Mucosa of descending colon (tissue), 3 donors: Measurements from ENCODE around the gene LRRC38. TPM values are rescaled to one million over a fixed set of nuclear protein-coding genes. Genes with fewer than 3 reads are reported as not detected.

Source experiments
- ATAC-seq: fragments of 200-7000 bp; cut with Tn5 transposase; one replicate; pipeline ENCODE4 v1.9.1; 2020; ENCODE audit warnings: mild to moderate bottlenecking, moderate library complexity
- DNase-seq, 3 donors: peaks; one replicate each; pipeline ENCODE4 v3.0.0-alpha.2; 2020
- H3K36me3 ChIP-seq: fragments of 200-600 bp; one replicate; pipeline ENCODE4 v1.8.0; 2021; ENCODE audit warnings: low read depth, mild to moderate bottlenecking
- H3K4me1 ChIP-seq: fragments of 200-600 bp; one replicate; pipeline ENCODE4 v1.8.0; 2021; ENCODE audit warnings: low read depth, mild to moderate bottlenecking
- H3K4me3 ChIP-seq: fragments of 200-600 bp; one replicate; pipeline ENCODE4 v1.8.0; 2021; ENCODE audit warnings: mild to moderate bottlenecking
- H3K9me3 ChIP-seq: fragments of 200-600 bp; one replicate; pipeline ENCODE4 v1.8.0; 2021; ENCODE audit warnings: mild to moderate bottlenecking
- CTCF ChIP-seq: fragments of 200-600 bp; IDR thresholded peaks from one replicate; pipeline ENCODE4 v1.8.0; 2022; ENCODE audit warnings: antibody characterized with exemption, mild to moderate bottlenecking
- intact Hi-C, 2 donors: fragments of 100-400 bp; cut with DNase I in 1 of 2; cut with micrococcal nuclease in 1 of 2; formaldehyde crosslinking; loops; one replicate each; pipeline versions ENCODE4 v1.11.0 to v1.11.1; 2022; cut with DNase I, micrococcal nuclease
- total RNA-seq, 3 donors: library from RNA; stranded (reverse); fragmentation: NEBNext Ultra II Directional in 2 of 3; extraction: Animal tissue kit (Norgen Biotek cat#: 25700) in 2 of 3; gene quantifications; one replicate each; pipeline versions ENCODE4 v1.2.1 to v1.2.4, GENCODE V29; 2021 to 2023
- donor health status: DM: no; HTN: no; CAD: no; lungs with moderate emphysema.
- donor health status: DM: no; HTN: no; CAD: no.
- donor health status: DM: no; HTN: yes; CAD: no.

LRRC38 gene
- total RNA-seq, 3 donors from 2014 or later = not detected

- Histone ChIP-seq H3K4me3 (no peak overlapping the region), H3K9me3 (no peaks in the 10 kb centered on the region), H3K4me1 (no peaks in the 10 kb centered on the region), H3K36me3 (no peaks in the 10 kb centered on the region)
- ATAC-seq (no peak), DNase-seq (no peak)
- TF ChIP-seq CTCF = no peak
- intact Hi-C loops = no loop called here
These were observed 51.1 kb downstream of the LRRC38 start for GRCh38 chr1:13462682-13463081.

GRCh38 chr1:13461977-13462376 lies 51.8 kb downstream of the LRRC38 start:
- no peaks in the 10 kb centered on the region for H3K4me1 ChIP-seq
- H3K9me3 ChIP-seq = no peaks in the 10 kb centered on the region
- no peaks in the 10 kb centered on the region for H3K36me3 ChIP-seq
- ATAC-seq = no peak
- intact Hi-C loops = no loop called here
- no peak overlapping the region for H3K4me3 ChIP-seq
- DNase-seq = no peak
- TF ChIP-seq CTCF = no peak

GRCh38 chr1:13456904-13457532 lies 56.8 kb downstream of the LRRC38 start:
- DNase-seq = no peak
- no peaks in the 10 kb centered on the region for H3K36me3 ChIP-seq
- no peak for ATAC-seq
- intact Hi-C loops = no loop called here
- H3K9me3 ChIP-seq = no peaks in the 10 kb centered on the region
- no peaks in the 10 kb centered on the region for H3K4me1 ChIP-seq
- TF ChIP-seq CTCF = no peak
- no peak overlapping the region for H3K4me3 ChIP-seq

- intact Hi-C loops = no loop called here
- H3K9me3 ChIP-seq = no peaks in the 10 kb centered on the region
- no peak for TF ChIP-seq CTCF
- peak in 1 of 3 donors; percentile 7 for DNase-seq
- no peaks in the 10 kb centered on the region for H3K36me3 ChIP-seq
- H3K4me3 ChIP-seq = no peak overlapping the region
- ATAC-seq = no peak
- no peaks in the 10 kb centered on the region for H3K4me1 ChIP-seq
These were observed 62.3 kb downstream of the LRRC38 start for GRCh38 chr1:13451399-13451965.

GRCh38 chr1:13450204-13450603 lies 63.6 kb downstream of the LRRC38 start:
- DNase-seq (no peak), ATAC-seq (no peak)
- Histone ChIP-seq H3K4me1 (no peaks in the 10 kb centered on the region), H3K4me3 (no peak overlapping the region), H3K36me3 (no peaks in the 10 kb centered on the region), H3K9me3 (no peaks in the 10 kb centered on the region)
- TF ChIP-seq CTCF = no peak
- intact Hi-C loops = no loop called here
